Endothelial cell of umbilical vein (primary cell): ENCODE results near the gene PSD2. TPM values are rescaled to one million over a fixed set of nuclear protein-coding genes. Genes with fewer than 3 reads are reported as not detected.

ENCODE experiments used
- BruUV-seq: library from RNA; stranded (reverse); fragments of 400-500 nt; replicated peaks from 2 replicates; lab custom pipeline; 2021; lab: Mats Ljungman, UMichigan
- CTCF ChIA-PET: fragments of 300-600, 350-600 bp; sonication (Branson Sonifier 250); formaldehyde crosslinking; loops from one replicate; lab custom pipeline; 2021; ENCODE audit warnings: antibody characterized with exemption, inconsistent platforms; lab: Charles Lee
- POLR2A ChIA-PET: fragments of 300-600, 350-600 bp; sonication (Branson Sonifier 250); formaldehyde crosslinking; loops from one replicate; lab custom pipeline; 2021; ENCODE audit warnings: antibody characterized with exemption, inconsistent platforms; lab: Charles Lee
- DNase-seq: peaks from one replicate; pipeline ENCODE4 v3.0.0-alpha.2; 2011; ENCODE audit warnings: low read depth, low spot score
- FAIRE-seq: peaks from 2 replicates; lab custom pipeline; 2011; peaks lifted over from hg19 to GRCh38; lab: Jason Lieb, UNC
- H2AFZ ChIP-seq: 2 replicates; pipeline ENCODE4 v1.6.0; 2012; ENCODE audit warnings: low read depth, low read length, control low read depth, inconsistent platforms
- H3K27ac ChIP-seq: 2 replicates; pipeline ENCODE4 v1.5.1; 2011; ENCODE audit warnings: low read depth, mild to moderate bottlenecking, control low read depth, low read length, moderate library complexity; ENCODE audit not compliant: insufficient read depth
- H3K27me3 ChIP-seq, 2 experiments: 2 replicates each; pipeline versions ENCODE4 v1.6.0 to v1.6.1; 2011; ENCODE audit warnings: low read length in 2 of 2, mixed read lengths in 1 of 2; ENCODE audit not compliant: control insufficient read depth in 2 of 2, insufficient read depth in 2 of 2
- H3K36me3 ChIP-seq, 2 experiments: 2 replicates in 1 of 2; 3 replicates in 1 of 2; pipeline ENCODE4 v1.5.1; 2011; ENCODE audit warnings: low read length in 2 of 2, mild to moderate bottlenecking in 1 of 2, moderate library complexity in 1 of 2; ENCODE audit not compliant: control insufficient read depth in 2 of 2, insufficient read depth in 2 of 2; ENCODE audit errors: extremely low read depth in 1 of 2
- H3K4me1 ChIP-seq: 3 replicates; pipeline ENCODE4 v1.5.1; 2011; ENCODE audit warnings: mild to moderate bottlenecking, low read length; ENCODE audit not compliant: control insufficient read depth, insufficient read depth; ENCODE audit errors: extremely low read depth
- H3K4me2 ChIP-seq: 2 replicates; pipeline ENCODE4 v1.6.1; 2011; ENCODE audit warnings: low read length, control low read depth, mixed read lengths; ENCODE audit not compliant: insufficient read depth
- H3K4me3 ChIP-seq, 3 experiments: fragments of 200-600 bp in 1 of 3; sonication (generic), shearing (Covaris generic) in 1 of 3; replicated peaks in 1 of 3; 2 replicates each; pipeline ENCODE4 v1.5.1; 2011 to 2016; ENCODE audit warnings: control low read depth in 3 of 3, low read length in 3 of 3, mild to moderate bottlenecking in 2 of 3, inconsistent platforms in 1 of 3, low read depth in 1 of 3, moderate library complexity in 1 of 3; ENCODE audit not compliant: insufficient read depth in 1 of 3
- H3K79me2 ChIP-seq: 2 replicates; pipeline ENCODE4 v1.6.0; 2012; ENCODE audit warnings: low read length, inconsistent platforms; ENCODE audit not compliant: control insufficient read depth, insufficient read depth
- H3K9ac ChIP-seq: replicated peaks from 2 replicates; pipeline ENCODE3; 2011; ENCODE audit warnings: low read length, control low read depth; ENCODE audit not compliant: insufficient read depth; ENCODE audit errors: extremely low read depth
- H3K9me1 ChIP-seq: replicated peaks from 3 replicates; pipeline ENCODE4 v1.6.0; 2011; ENCODE audit warnings: mild to moderate bottlenecking, low read length; ENCODE audit not compliant: control insufficient read depth, insufficient read depth; ENCODE audit errors: extremely low read depth
- H3K9me3 ChIP-seq: replicated peaks from 2 replicates; pipeline ENCODE4 v1.5.1; 2012; ENCODE audit warnings: low read length, inconsistent platforms; ENCODE audit not compliant: control insufficient read depth, insufficient read depth
- H4K20me1 ChIP-seq: replicated peaks from 2 replicates; pipeline ENCODE3; 2011; ENCODE audit warnings: mild to moderate bottlenecking, low read length; ENCODE audit not compliant: control insufficient read depth, insufficient read depth; ENCODE audit errors: extremely low read depth
- CTCF ChIP-seq, 2 donors: IDR thresholded peaks; 1 replicate in 1 of 2; 2 replicates in 1 of 2; pipeline ENCODE4 v1.5.1; 2011; ENCODE audit warnings: low read length in 2 of 2, mild to moderate bottlenecking in 2 of 2, moderate library complexity in 2 of 2, control low read depth in 1 of 2, inconsistent platforms in 1 of 2, low read depth in 1 of 2; ENCODE audit not compliant: insufficient read depth in 1 of 2; ENCODE audit errors: extremely low read depth in 1 of 2
- EZH2 ChIP-seq: IDR thresholded peaks from 2 replicates; pipeline ENCODE4 v1.6.1; 2012; ENCODE audit warnings: borderline replicate concordance, low read depth, mild to moderate bottlenecking, moderate library complexity, low read length, inconsistent platforms; ENCODE audit not compliant: severe bottlenecking
- FOS ChIP-seq: IDR thresholded peaks from 2 replicates; pipeline ENCODE4 v1.6.1; 2011; ENCODE audit warnings: mild to moderate bottlenecking, low read length, moderate library complexity, borderline replicate concordance; ENCODE audit not compliant: insufficient read depth
- GATA2 ChIP-seq: IDR thresholded peaks from 2 replicates; pipeline ENCODE4 v1.7.0; 2011; ENCODE audit warnings: low read depth, mild to moderate bottlenecking, moderate library complexity, mixed read lengths, low read length; ENCODE audit not compliant: insufficient read length, insufficient read depth
- JUN ChIP-seq: IDR thresholded peaks from 2 replicates; pipeline ENCODE4 v1.6.1; 2011; ENCODE audit warnings: borderline replicate concordance, low read depth; ENCODE audit not compliant: insufficient read length, insufficient read depth
- MAX ChIP-seq: IDR thresholded peaks from 2 replicates; pipeline ENCODE4 v1.6.1; 2011; ENCODE audit not compliant: insufficient read depth, insufficient read length
- MYC ChIP-seq: IDR thresholded peaks from one replicate; pipeline ENCODE4 v1.6.1; 2011; ENCODE audit warnings: mild to moderate bottlenecking, low read depth, low read length
- POLR2A ChIP-seq: IDR thresholded peaks from 2 replicates; pipeline ENCODE4 v1.6.1; 2012; ENCODE audit warnings: low read depth, mild to moderate bottlenecking, control low read depth, low read length
- POLR2AphosphoS5 ChIP-seq: IDR thresholded peaks from 2 replicates; pipeline ENCODE4 v1.6.1; 2012; ENCODE audit warnings: low read depth, mild to moderate bottlenecking, control low read depth, low read length, moderate library complexity; ENCODE audit not compliant: insufficient read depth
- dilution Hi-C: fragments of 300-500 bp; cut with MboI; formaldehyde crosslinking; loops from one replicate; pipeline ENCODE4 v1.15.0; 2019; ENCODE audit warnings: low sequenced_read_pairs; ENCODE audit not compliant: extremely low pct_ligation_motif_present
- intact Hi-C: fragments of 100-400 bp; cut with micrococcal nuclease; formaldehyde crosslinking; loops from one replicate; pipeline ENCODE4 v1.10.0; 2022
- polyA plus RNA-seq, 4 experiments: library from polyadenylated mRNA; depleted of rRNA in 3 of 4; stranded (reverse) in 3 of 4; unstranded in 1 of 4; fragments of >200 nt; gene quantifications; 2 replicates each; pipeline versions ENCODE4 v1.2.1 to v1.2.3, GENCODE V29; 2011 to 2012; ENCODE audit warnings: missing spikeins in 1 of 4
- total RNA-seq: library from RNA; stranded (reverse); gene quantifications from 2 replicates; pipeline ENCODE4 v1.2.3, GENCODE V29; 2021

The PSD2 gene
- total and polyA plus RNA-seq, 2 donors (not counting 3 experiments of a cell fraction or from before 2014, with no cell fraction given) = not detected

- ChIA-PET POLR2A (no interaction called here), CTCF (no interaction called here)
- FAIRE-seq = no peak
- H3K4me1 ChIP-seq = no peaks in the 10 kb centered on the region
- no peak overlapping the region for H3K27ac ChIP-seq
- no peaks in the 10 kb centered on the region for H4K20me1 ChIP-seq
- no peaks in the 10 kb centered on the region for H3K79me2 ChIP-seq
- dilution Hi-C loops = no loop called here
- H3K9ac ChIP-seq = no peak overlapping the region
- no peaks in the 10 kb centered on the region for H3K9me1 ChIP-seq
- H3K27me3 ChIP-seq = peaks cover 8 to 18% of the 10 kb centered on the region in 2 experiments
- TF ChIP-seq EZH2 (no peak), POLR2A (no peak), MAX (no peak), JUN (no peak), POLR2AphosphoS5 (no peak), CTCF (IDR thresholded peaks at IDR 0.05; ENCODE audit: extremely low read depth in 1 of 2, insufficient read depth in 1 of 2, low read depth in 1 of 2, low read length in 2 of 2) (no peak), GATA2 (no peak), MYC (no peak), FOS (no peak)
- H2AFZ ChIP-seq = no peak overlapping the region
- H3K4me2 ChIP-seq = no peak overlapping the region
- no peak overlapping the region for H3K4me3 ChIP-seq
- H3K9me3 ChIP-seq = no peaks in the 10 kb centered on the region
- H3K36me3 ChIP-seq = no peaks in the 10 kb centered on the region
- no peak for DNase-seq
- no TSS peak for BruUV-seq
- intact Hi-C loops = no loop called here
Measured at GRCh38 chr5:139829471-139829870, 33.9 kb downstream of the PSD2 start.
